Mesendoderm (in vitro differentiated cells): ENCODE measurements around the gene ARHGAP22.

Source experiments
- DNase-seq: peaks from one replicate; pipeline ENCODE4 v3.0.0; 2013
- H2AK5ac ChIP-seq: 2 replicates; pipeline ENCODE4 v1.6.1; 2013; ENCODE audit warnings: low read length, inconsistent platforms
- H2BK120ac ChIP-seq: 2 replicates; pipeline ENCODE4 v1.6.1; 2013; ENCODE audit warnings: low read depth, mild to moderate bottlenecking, low read length, moderate library complexity, mixed read lengths
- H2BK15ac ChIP-seq: replicated peaks from 2 replicates; pipeline ENCODE4 v1.6.1; 2013; ENCODE audit warnings: low read depth, mild to moderate bottlenecking, moderate library complexity
- H2BK5ac ChIP-seq: 2 replicates; pipeline ENCODE4 v1.6.1; 2013; ENCODE audit warnings: low read length, inconsistent platforms
- H3K18ac ChIP-seq: 2 replicates; pipeline ENCODE4 v1.6.1; 2013; ENCODE audit warnings: mild to moderate bottlenecking, low read length, mixed read lengths
- H3K23ac ChIP-seq: one replicate; pipeline ENCODE4 v1.6.1; 2013; ENCODE audit warnings: low read length
- H3K27ac ChIP-seq: 2 replicates; pipeline ENCODE4 v1.5.1; 2013; ENCODE audit warnings: low read depth, mild to moderate bottlenecking, inconsistent platforms, low read length, moderate library complexity
- H3K27me3 ChIP-seq: 2 replicates; pipeline ENCODE4 v1.6.1; 2013; ENCODE audit warnings: low read length, control low read depth, mild to moderate bottlenecking, inconsistent platforms; ENCODE audit not compliant: insufficient read depth, poor library complexity
- H3K36me3 ChIP-seq: 2 replicates; pipeline ENCODE4 v1.6.1; 2013; ENCODE audit warnings: low read length, inconsistent platforms; ENCODE audit not compliant: control insufficient read depth, insufficient read depth
- H3K4ac ChIP-seq: one replicate; pipeline ENCODE4 v1.6.1; 2013; ENCODE audit warnings: low read depth, mild to moderate bottlenecking, low read length, moderate library complexity
- H3K4me1 ChIP-seq: 2 replicates; pipeline ENCODE4 v1.6.1; 2013; ENCODE audit warnings: low read depth, low read length, inconsistent platforms; ENCODE audit not compliant: control insufficient read depth
- H3K4me2 ChIP-seq: 2 replicates; pipeline ENCODE4 v1.6.1; 2013; ENCODE audit warnings: low read length
- H3K4me3 ChIP-seq: 2 replicates; pipeline ENCODE4 v1.5.1; 2013; ENCODE audit warnings: mild to moderate bottlenecking, low read length
- H3K56ac ChIP-seq: one replicate; pipeline ENCODE4 v1.6.1; 2013; ENCODE audit warnings: low read length
- H3K79me1 ChIP-seq: 2 replicates; pipeline ENCODE4 v1.6.1; 2013; ENCODE audit warnings: low read length, inconsistent platforms
- H3K79me2 ChIP-seq: 2 replicates; pipeline ENCODE4 v1.6.1; 2013; ENCODE audit warnings: mild to moderate bottlenecking, low read length; ENCODE audit not compliant: control insufficient read depth, insufficient read depth
- H3K9ac ChIP-seq: 2 replicates; pipeline ENCODE4 v1.6.1; 2013; ENCODE audit warnings: low read length, inconsistent platforms
- H4K5ac ChIP-seq: one replicate; pipeline ENCODE4 v1.6.1; 2013; ENCODE audit warnings: low read length
- H4K8ac ChIP-seq: one replicate; pipeline ENCODE4 v1.6.1; 2013; ENCODE audit warnings: low read depth, mild to moderate bottlenecking, control low read depth, low read length, moderate library complexity
- WGBS: extraction: QIAGEN DNeasy Blood & Tissue Kit; methylation state at CpG from one replicate; pipeline ENCODE4 v1.1.7; 2013; ENCODE audit warnings: low lambda C conversion rate, missing lambda C conversion rate; ENCODE audit not compliant: insufficient coverage; ENCODE audit errors: extremely low coverage; 5-methylcytosine and 5-hydroxymethylcytosine counted together

The ARHGAP22 gene

DNA sequence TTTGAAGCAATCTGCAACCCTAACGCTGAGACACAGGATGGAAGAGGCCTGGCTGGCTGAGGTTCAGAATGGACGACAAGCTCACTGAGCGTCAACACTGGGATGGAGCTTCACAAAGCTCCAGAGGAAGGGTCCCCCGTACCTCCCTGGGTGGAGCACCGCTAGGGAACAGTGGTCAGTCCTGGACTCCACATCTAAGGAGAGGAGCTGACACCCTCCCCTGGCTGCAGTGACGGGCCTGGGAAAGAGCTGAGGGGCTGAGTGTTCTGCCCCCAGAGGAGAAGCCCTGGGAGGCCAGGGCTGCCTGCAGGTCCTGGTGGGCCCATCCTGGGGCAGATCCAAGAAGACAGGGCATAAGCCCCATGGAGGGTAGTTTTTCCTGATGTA is 146.2 kb downstream of the ARHGAP22 start:
- Histone ChIP-seq H3K4me1 (no peaks in the 10 kb centered on the region), H3K27me3 (no peaks in the 10 kb centered on the region), H3K4me3 (no peak overlapping the region), H2BK120ac (no peak overlapping the region), H2BK5ac (no peak overlapping the region), H3K18ac (no peak overlapping the region), H3K79me1 (no peaks in the 10 kb centered on the region), H3K36me3 (no peaks in the 10 kb centered on the region), H3K9ac (no peak overlapping the region), H2AK5ac (no peak overlapping the region), H4K8ac (no peak overlapping the region), H4K5ac (no peak overlapping the region), H3K27ac (no peak overlapping the region), H2BK15ac (no peak overlapping the region), H3K56ac (no peak overlapping the region), H3K79me2 (no peaks in the 10 kb centered on the region), H3K4ac (no peak overlapping the region), H3K23ac (no peak overlapping the region), H3K4me2 (no peak overlapping the region)
- no peak for DNase-seq
- no CpG with 5 or more reads among the region's 6 CpGs for WGBS

DNA sequence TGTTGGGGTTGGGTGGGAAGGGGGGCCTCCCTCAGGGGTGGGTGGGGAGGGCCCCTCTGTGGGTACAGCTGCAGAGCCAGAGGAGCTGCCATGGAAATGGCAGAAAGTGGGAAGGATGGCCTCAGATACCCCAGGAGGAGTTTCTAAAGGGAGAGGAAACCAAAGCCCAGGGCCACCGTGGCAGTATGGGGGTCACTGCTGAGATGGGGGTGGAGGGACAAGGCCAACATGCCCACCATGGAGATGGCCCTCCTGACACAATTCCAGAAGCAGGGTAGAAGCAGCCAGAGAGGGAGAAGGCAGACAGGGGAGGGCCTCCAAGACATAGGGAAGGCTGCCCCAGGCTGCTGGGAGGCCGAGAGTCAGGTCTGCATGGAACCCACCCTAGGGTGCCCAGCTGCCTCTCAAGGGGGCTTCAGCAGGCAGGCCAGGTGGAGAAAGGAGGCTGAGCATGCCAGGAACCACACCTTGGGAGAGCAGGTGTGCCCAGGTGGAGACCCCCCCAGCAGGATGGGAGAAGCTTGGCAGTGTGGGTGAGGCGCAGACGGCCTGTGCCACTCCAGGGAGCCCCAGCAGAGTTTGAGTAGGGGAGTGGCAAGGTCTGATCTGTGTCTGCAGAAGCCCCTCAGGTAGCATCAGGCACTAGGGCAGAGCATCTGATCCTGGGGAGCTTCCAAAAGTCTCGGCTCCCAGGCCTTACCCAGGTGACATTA is 146.8 kb downstream of the ARHGAP22 start:
- H3K23ac ChIP-seq: no peak overlapping the region
- H3K9ac ChIP-seq: no peak overlapping the region
- H2BK15ac ChIP-seq: no peak overlapping the region
- no peaks in the 10 kb centered on the region for H3K79me1 ChIP-seq
- no peak overlapping the region for H4K5ac ChIP-seq
- no peak overlapping the region for H3K4me2 ChIP-seq
- DNase-seq: no peak
- no peak overlapping the region for H3K4ac ChIP-seq
- H3K27ac ChIP-seq: no peak overlapping the region
- no peak overlapping the region for H3K56ac ChIP-seq
- H3K79me2 ChIP-seq: no peaks in the 10 kb centered on the region
- no peak overlapping the region for H2BK5ac ChIP-seq
- no CpG with 5 or more reads among the region's 5 CpGs for WGBS
- H4K8ac ChIP-seq: no peak overlapping the region
- H2AK5ac ChIP-seq: no peak overlapping the region
- H3K4me1 ChIP-seq: no peaks in the 10 kb centered on the region
- H3K18ac ChIP-seq: no peak overlapping the region
- no peaks in the 10 kb centered on the region for H3K36me3 ChIP-seq
- H3K4me3 ChIP-seq: no peak overlapping the region
- no peaks in the 10 kb centered on the region for H3K27me3 ChIP-seq
- no peak overlapping the region for H2BK120ac ChIP-seq

DNA sequence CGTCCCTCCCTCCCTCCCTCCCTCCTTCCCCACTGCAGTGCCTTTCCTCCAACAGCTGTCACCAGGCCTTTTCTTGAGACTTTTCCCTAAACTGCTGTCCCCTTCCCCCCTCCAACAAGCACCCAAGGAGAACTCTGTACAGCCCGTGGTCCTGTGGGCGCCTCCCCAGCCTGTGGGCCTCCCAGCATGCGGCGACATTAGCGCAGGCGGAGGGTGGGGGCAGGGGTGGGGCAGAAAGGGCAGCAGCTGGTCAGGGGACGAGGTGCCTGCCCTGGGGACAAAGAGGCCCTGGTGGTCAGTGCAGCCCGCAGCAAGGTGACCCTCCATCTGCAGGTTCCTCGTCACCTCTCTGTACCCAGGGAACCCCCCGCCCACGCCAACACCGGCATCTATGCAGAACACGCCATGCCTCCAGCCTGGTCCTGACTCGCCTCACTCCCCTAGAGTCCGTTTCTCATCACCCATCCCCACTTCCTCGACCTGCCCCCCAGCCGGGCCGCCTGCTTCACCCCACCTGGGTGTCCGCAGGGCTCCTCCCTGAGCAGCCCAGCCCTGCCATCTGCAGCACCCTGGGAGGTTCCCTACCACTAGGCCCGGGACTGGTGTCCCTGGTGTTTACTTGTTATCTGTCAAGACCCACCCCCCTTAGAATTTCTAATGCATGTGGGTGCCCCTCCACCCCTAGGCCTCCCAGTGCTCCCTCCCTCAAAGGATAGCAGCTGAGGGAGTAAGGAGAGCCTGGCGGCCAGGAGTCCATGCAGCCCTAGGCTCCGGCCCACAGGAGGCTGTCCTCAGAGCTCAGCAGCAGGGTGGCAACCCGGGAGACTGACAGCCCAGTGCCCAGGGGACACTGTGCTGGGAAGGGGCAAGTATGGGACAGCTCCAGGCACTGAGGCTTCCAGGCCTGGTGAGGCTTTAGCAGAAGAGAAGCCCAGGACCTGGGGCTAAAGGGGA is 147.8 kb downstream of the ARHGAP22 start:
- no peak overlapping the region for H3K4ac ChIP-seq
- no peak overlapping the region for H3K4me3 ChIP-seq
- H3K27me3 ChIP-seq: no peaks in the 10 kb centered on the region
- no peak overlapping the region for H2BK120ac ChIP-seq
- H3K9ac ChIP-seq: no peak overlapping the region
- H2BK5ac ChIP-seq: no peak overlapping the region
- no peak overlapping the region for H4K8ac ChIP-seq
- H2BK15ac ChIP-seq: no peak overlapping the region
- no peak overlapping the region for H3K4me2 ChIP-seq
- no peak overlapping the region for H2AK5ac ChIP-seq
- H3K23ac ChIP-seq: no peak overlapping the region
- H3K18ac ChIP-seq: no peak overlapping the region
- H3K36me3 ChIP-seq: no peaks in the 10 kb centered on the region
- no peaks in the 10 kb centered on the region for H3K79me1 ChIP-seq
- no peaks in the 10 kb centered on the region for H3K4me1 ChIP-seq
- H3K56ac ChIP-seq: no peak overlapping the region
- no peak overlapping the region for H4K5ac ChIP-seq
- no peak for DNase-seq
- WGBS: no CpG with 5 or more reads among the region's 24 CpGs
- no peak overlapping the region for H3K27ac ChIP-seq
- no peaks in the 10 kb centered on the region for H3K79me2 ChIP-seq

DNA sequence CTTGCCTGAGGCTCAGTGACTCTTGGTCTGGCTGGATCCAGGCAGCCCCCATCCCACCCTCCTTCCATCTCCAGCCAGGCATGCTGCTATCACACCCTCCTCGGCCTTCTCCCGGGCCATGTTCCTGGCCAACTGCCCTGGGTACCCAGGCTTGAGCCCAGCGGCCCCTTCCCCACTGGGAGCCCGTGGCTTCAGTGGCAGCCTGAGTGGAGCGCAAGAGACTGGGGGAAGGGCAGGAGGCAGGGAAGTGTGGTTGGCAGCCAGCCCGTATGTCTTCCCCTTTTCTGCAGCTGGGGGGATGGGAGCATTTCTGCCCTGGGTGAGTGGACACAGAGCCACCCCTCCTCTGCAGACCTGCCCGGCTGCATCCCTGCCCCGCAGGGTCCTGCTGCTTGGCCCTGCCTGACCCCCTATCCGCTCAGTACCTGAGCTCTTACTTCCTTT is 148.5 kb downstream of the ARHGAP22 start:
- H3K4me3 ChIP-seq: no peak overlapping the region
- no peak overlapping the region for H2BK15ac ChIP-seq
- no peak overlapping the region for H3K23ac ChIP-seq
- no peaks in the 10 kb centered on the region for H3K79me1 ChIP-seq
- H2AK5ac ChIP-seq: no peak overlapping the region
- no CpG with 5 or more reads among the region's 9 CpGs for WGBS
- DNase-seq: no peak
- no peaks in the 10 kb centered on the region for H3K79me2 ChIP-seq
- H3K4me2 ChIP-seq: no peak overlapping the region
- H3K18ac ChIP-seq: no peak overlapping the region
- H3K27ac ChIP-seq: no peak overlapping the region
- no peak overlapping the region for H3K9ac ChIP-seq
- H3K4me1 ChIP-seq: no peaks in the 10 kb centered on the region
- H3K56ac ChIP-seq: peak overlapping the region; percentile 52
- H2BK120ac ChIP-seq: no peak overlapping the region
- no peak overlapping the region for H2BK5ac ChIP-seq
- no peaks in the 10 kb centered on the region for H3K36me3 ChIP-seq
- H4K8ac ChIP-seq: no peak overlapping the region
- H3K27me3 ChIP-seq: no peaks in the 10 kb centered on the region
- no peak overlapping the region for H3K4ac ChIP-seq
- H4K5ac ChIP-seq: no peak overlapping the region

DNA sequence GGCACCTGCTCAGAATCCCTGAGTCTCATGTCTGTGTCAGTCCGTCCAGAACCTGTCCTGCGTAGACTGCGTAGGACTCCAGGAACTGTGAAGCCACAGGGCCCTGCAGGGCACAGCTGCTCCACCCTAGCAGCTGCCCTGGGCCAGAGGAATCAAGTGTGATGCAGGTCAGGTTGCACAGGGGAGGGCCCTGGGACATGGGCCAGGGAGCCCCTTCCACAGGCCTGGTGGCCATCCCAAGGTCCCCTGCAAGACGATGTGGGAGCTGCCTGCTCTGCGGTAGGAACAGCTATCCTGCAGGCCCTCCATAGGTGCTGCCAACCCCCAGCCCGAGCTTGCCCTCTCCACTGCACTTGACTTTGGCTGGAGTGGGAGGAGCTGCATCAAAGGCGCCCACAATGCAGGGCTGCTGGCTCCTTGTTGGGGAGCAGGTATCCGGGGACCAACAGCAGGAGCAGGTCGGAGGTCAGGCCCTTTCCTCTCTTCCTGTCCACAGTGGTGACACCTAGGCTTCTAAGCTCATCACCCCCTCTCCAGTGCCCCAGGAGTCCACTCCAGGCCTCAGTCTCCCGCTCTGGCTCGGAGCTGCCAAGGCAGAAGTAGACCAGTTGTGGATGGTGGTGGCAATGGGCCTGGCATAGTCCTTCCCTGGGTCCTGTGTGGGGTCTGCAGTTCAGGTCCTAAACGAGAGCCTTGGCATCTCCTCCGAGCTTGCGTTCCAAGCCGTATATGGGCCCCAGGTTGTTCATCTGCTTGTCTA is 149.3 kb downstream of the ARHGAP22 start:
- no peaks in the 10 kb centered on the region for H3K79me2 ChIP-seq
- H4K5ac ChIP-seq: no peak overlapping the region
- no peak overlapping the region for H2BK15ac ChIP-seq
- no peak overlapping the region for H2BK120ac ChIP-seq
- no peaks in the 10 kb centered on the region for H3K79me1 ChIP-seq
- no peak overlapping the region for H3K4me2 ChIP-seq
- WGBS: no CpG with 5 or more reads among the region's 15 CpGs
- H2AK5ac ChIP-seq: no peak overlapping the region
- H3K4me1 ChIP-seq: no peaks in the 10 kb centered on the region
- no peak overlapping the region for H3K4ac ChIP-seq
- H3K27ac ChIP-seq: no peak overlapping the region
- H3K4me3 ChIP-seq: no peak overlapping the region
- no peak overlapping the region for H3K9ac ChIP-seq
- H3K27me3 ChIP-seq: no peaks in the 10 kb centered on the region
- no peaks in the 10 kb centered on the region for H3K36me3 ChIP-seq
- no peak overlapping the region for H4K8ac ChIP-seq
- no peak overlapping the region for H3K56ac ChIP-seq
- H3K23ac ChIP-seq: no peak overlapping the region
- no peak for DNase-seq
- no peak overlapping the region for H2BK5ac ChIP-seq
- H3K18ac ChIP-seq: no peak overlapping the region
